Measurements from ENCODE around the gene TMEM132D. TPM values are rescaled to one million over a fixed set of nuclear protein-coding genes. Genes with fewer than 3 reads are reported as not detected.

The TMEM132D gene
- total RNA-seq, 1 experiment from 2014 or later = not detected

GRCh38 chr12:129237881-129238280, 665.9 kb downstream of the TMEM132D start:
- ChIA-PET POLR2A (no interaction called here), CTCF (no interaction called here)
- Histone ChIP-seq H3K27ac (ENCODE audit: low read length) (no peak overlapping the region), H3K4me3 (ENCODE audit: low read depth in 2 of 2, low read length in 2 of 2) (no peak overlapping the region), H3K27me3 (ENCODE audit: control insufficient read depth, insufficient read depth, low read length) (no peaks in the 10 kb centered on the region), H3K36me3 (ENCODE audit: control insufficient read depth, insufficient read depth, low read length) (no peaks in the 10 kb centered on the region), H3K4me1 (ENCODE audit: control insufficient read depth, insufficient read depth, low read length) (no peaks in the 10 kb centered on the region), H3K9me3 (ENCODE audit: control insufficient read depth, insufficient read depth, low read depth, low read length) (no peaks in the 10 kb centered on the region)
- intact Hi-C loops (cut with micrococcal nuclease; ENCODE audit: unreplicated experiment) (no loop called here), in situ Hi-C loops (cut with HindIII; ENCODE audit: low pct_unique_long_range_greater_than_20kb, low sequenced_read_pairs) (no loop called here)
- ATAC-seq (no peak), DNase-seq (ENCODE audit: low read depth, low spot score) (no peak)
- TF ChIP-seq POLR2AphosphoS5 (IDR thresholded peaks at IDR 0.05; ENCODE audit: low read depth, low read length) = no peak
- TF ChIP-seq TCF7L2 (IDR thresholded peaks at IDR 0.05; ENCODE audit: low read depth, low read length) = no peak
- BruUV-seq (replicated peaks) = no TSS peak

GRCh38 chr12:129234209-129234608, 669.6 kb downstream of the TMEM132D start:
- Histone ChIP-seq H3K27me3 (ENCODE audit: control insufficient read depth, insufficient read depth, low read length) (no peaks in the 10 kb centered on the region), H3K36me3 (ENCODE audit: control insufficient read depth, insufficient read depth, low read length) (no peaks in the 10 kb centered on the region), H3K4me3 (ENCODE audit: low read depth in 2 of 2, low read length in 2 of 2) (no peak overlapping the region), H3K4me1 (ENCODE audit: control insufficient read depth, insufficient read depth, low read length) (no peaks in the 10 kb centered on the region), H3K27ac (ENCODE audit: low read length) (no peak overlapping the region), H3K9me3 (ENCODE audit: control insufficient read depth, insufficient read depth, low read depth, low read length) (no peaks in the 10 kb centered on the region)
- CTCF ChIA-PET = no interaction called here
- intact Hi-C loops (cut with micrococcal nuclease; ENCODE audit: unreplicated experiment) (no loop called here), in situ Hi-C loops (cut with HindIII; ENCODE audit: low pct_unique_long_range_greater_than_20kb, low sequenced_read_pairs) (no loop called here)
- no peak for ATAC-seq
- BruUV-seq (replicated peaks) = no TSS peak
- POLR2A ChIA-PET = no interaction called here
- TF ChIP-seq, protein P1, sequence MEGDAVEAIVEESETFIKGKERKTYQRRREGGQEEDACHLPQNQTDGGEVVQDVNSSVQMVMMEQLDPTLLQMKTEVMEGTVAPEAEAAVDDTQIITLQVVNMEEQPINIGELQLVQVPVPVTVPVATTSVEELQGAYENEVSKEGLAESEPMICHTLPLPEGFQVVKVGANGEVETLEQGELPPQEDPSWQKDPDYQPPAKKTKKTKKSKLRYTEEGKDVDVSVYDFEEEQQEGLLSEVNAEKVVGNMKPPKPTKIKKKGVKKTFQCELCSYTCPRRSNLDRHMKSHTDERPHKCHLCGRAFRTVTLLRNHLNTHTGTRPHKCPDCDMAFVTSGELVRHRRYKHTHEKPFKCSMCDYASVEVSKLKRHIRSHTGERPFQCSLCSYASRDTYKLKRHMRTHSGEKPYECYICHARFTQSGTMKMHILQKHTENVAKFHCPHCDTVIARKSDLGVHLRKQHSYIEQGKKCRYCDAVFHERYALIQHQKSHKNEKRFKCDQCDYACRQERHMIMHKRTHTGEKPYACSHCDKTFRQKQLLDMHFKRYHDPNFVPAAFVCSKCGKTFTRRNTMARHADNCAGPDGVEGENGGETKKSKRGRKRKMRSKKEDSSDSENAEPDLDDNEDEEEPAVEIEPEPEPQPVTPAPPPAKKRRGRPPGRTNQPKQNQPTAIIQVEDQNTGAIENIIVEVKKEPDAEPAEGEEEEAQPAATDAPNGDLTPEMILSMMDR (IDR thresholded peaks at IDR 0.05) = no peak
- TF ChIP-seq POLR2AphosphoS5 (IDR thresholded peaks at IDR 0.05; ENCODE audit: low read depth, low read length) = no peak
- no peak for TF ChIP-seq SIN3A (IDR thresholded peaks at IDR 0.05; ENCODE audit: borderline replicate concordance, insufficient read depth, low read depth, low read length)
- TF ChIP-seq, protein P2, sequence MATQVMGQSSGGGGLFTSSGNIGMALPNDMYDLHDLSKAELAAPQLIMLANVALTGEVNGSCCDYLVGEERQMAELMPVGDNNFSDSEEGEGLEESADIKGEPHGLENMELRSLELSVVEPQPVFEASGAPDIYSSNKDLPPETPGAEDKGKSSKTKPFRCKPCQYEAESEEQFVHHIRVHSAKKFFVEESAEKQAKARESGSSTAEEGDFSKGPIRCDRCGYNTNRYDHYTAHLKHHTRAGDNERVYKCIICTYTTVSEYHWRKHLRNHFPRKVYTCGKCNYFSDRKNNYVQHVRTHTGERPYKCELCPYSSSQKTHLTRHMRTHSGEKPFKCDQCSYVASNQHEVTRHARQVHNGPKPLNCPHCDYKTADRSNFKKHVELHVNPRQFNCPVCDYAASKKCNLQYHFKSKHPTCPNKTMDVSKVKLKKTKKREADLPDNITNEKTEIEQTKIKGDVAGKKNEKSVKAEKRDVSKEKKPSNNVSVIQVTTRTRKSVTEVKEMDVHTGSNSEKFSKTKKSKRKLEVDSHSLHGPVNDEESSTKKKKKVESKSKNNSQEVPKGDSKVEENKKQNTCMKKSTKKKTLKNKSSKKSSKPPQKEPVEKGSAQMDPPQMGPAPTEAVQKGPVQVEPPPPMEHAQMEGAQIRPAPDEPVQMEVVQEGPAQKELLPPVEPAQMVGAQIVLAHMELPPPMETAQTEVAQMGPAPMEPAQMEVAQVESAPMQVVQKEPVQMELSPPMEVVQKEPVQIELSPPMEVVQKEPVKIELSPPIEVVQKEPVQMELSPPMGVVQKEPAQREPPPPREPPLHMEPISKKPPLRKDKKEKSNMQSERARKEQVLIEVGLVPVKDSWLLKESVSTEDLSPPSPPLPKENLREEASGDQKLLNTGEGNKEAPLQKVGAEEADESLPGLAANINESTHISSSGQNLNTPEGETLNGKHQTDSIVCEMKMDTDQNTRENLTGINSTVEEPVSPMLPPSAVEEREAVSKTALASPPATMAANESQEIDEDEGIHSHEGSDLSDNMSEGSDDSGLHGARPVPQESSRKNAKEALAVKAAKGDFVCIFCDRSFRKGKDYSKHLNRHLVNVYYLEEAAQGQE (IDR thresholded peaks at IDR 0.05; ENCODE audit: insufficient read depth in 1 of 2, low read depth in 2 of 2, low read length in 1 of 2) = no peak
- no peak for TF ChIP-seq TCF7L2 (IDR thresholded peaks at IDR 0.05; ENCODE audit: low read depth, low read length)
- DNase-seq (ENCODE audit: low read depth, low spot score) = no peak

DNA sequence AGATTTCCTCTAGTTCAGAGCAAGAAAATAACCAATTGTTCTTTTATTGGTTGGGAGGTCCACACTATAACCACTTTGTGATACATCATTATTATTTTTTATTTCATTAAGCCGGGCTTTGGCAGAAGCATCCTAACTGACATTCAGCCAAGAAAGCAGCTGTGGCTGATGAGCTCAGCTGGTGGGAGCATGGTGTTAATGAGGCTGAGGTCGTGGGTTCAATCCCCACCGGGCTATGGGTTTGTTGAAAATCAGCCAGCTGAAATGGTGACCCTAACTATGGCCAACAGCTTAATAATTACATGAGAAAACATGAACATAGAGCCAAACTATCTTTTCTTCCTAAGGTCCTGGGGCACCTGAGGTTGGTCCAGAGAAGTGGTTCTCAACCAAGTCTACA, 672.3 kb downstream of the TMEM132D start:
- no peaks in the 10 kb centered on the region for H3K9me3 ChIP-seq (ENCODE audit: control insufficient read depth, insufficient read depth, low read depth, low read length)
- H3K4me1 ChIP-seq (ENCODE audit: control insufficient read depth, insufficient read depth, low read length) = no peaks in the 10 kb centered on the region
- no peaks in the 10 kb centered on the region for H3K27me3 ChIP-seq (ENCODE audit: control insufficient read depth, insufficient read depth, low read length)
- no peak for TF ChIP-seq POLR2AphosphoS5 (IDR thresholded peaks at IDR 0.05; ENCODE audit: low read depth, low read length)
- no peak for TF ChIP-seq TCF7L2 (IDR thresholded peaks at IDR 0.05; ENCODE audit: low read depth, low read length)
- no peak for TF ChIP-seq SIN3A (IDR thresholded peaks at IDR 0.05; ENCODE audit: borderline replicate concordance, insufficient read depth, low read depth, low read length)
- TF ChIP-seq, protein P1 (IDR thresholded peaks at IDR 0.05) = no peak
- TF ChIP-seq, protein P2 (IDR thresholded peaks at IDR 0.05; ENCODE audit: insufficient read depth in 1 of 2, low read depth in 2 of 2, low read length in 1 of 2) = no peak
- intact Hi-C loops (cut with micrococcal nuclease; ENCODE audit: unreplicated experiment) = no loop called here
- BruUV-seq (replicated peaks) = no TSS peak
- no peak overlapping the region for H3K27ac ChIP-seq (ENCODE audit: low read length)
- in situ Hi-C loops (cut with HindIII; ENCODE audit: low pct_unique_long_range_greater_than_20kb, low sequenced_read_pairs) = no loop called here
- POLR2A ChIA-PET = no interaction called here
- H3K36me3 ChIP-seq (ENCODE audit: control insufficient read depth, insufficient read depth, low read length) = no peaks in the 10 kb centered on the region
- no peak for DNase-seq (ENCODE audit: low read depth, low spot score)
- no peak overlapping the region for H3K4me3 ChIP-seq (ENCODE audit: low read depth in 2 of 2, low read length in 2 of 2)
- no peak for ATAC-seq
- CTCF ChIA-PET = no interaction called here
